ENCODE data around the gene PYGM.

The PYGM gene

DNA sequence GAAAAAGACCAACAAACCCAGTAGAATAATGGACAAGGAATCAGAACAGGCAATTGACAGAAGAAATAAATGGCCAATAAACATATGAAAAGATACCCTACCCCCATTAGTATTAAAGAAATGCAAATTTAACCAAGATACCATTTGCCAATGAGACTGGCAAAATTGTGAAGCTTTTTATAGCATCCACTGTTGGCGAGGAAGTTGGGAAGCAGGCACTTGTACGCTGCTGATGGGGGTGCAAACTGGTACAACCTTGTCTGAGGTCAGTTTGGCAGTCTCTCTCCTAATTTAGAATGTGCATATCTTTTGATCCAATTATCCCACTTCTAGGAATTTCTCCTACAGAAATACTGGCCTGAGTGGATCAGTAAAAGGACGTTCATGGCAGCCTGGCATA, 28.2 kb downstream of the PYGM start:
- DNase-seq: no peak

- DNase-seq: no peak
Measured at GRCh38 chr11:64729851-64730382, 29.9 kb downstream of the PYGM start.

DNA sequence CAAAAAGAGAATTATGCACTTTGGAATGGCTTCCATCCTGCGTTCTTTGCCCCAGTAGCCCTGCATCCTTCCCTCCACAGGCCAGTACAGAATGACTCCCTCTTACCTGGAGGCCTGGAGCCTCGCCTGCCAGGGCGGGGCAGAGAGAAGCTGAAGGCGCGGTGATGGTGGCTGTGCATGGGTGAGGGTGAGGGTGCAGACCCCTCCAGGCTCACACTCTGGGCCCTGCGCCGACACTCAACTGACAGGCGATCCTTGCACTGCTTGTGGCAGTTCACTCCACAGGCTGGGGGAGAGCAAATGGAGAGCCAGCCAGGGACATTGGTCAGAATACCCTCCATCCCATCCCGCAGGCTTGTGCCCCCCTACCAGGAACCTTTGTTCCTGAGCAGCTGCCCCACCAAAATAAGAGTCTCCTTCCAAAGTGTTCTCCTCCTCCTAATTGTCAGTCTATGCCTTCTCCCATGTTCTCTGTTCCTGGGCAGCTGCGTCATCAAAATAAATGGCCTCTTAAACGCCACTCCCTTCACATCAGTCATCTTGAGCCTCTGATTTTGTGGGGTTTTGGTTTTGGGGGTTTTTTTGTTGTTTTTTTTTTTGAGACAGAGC, 30.9 kb downstream of the PYGM start:
- DNase-seq: no peak

GRCh38 chr11:64726867-64727530, 32.8 kb downstream of the PYGM start:
- no peak for DNase-seq

DNA sequence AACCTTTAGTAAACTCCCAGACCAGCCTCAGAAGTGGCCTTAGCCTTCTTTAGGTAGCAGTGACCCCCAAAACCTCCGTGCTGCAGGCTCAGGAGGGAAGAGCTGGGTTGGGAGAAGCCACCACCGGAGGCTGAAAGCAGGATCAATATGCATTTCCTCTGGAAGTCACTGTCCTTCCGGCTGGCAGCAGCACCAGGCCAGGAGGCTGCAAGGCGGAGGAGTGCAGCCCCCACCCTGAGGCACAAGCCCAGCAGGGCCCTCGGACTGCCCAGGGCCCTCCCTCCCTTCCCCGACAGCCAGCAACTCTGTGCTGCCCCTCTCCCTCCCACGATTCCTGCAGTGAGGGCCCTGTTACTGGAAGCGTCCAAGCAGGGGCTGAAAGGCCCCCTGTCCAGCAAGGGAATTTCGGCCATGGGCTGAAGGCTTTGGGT, 33.5 kb downstream of the PYGM start:
- DNase-seq: no peak

DNA sequence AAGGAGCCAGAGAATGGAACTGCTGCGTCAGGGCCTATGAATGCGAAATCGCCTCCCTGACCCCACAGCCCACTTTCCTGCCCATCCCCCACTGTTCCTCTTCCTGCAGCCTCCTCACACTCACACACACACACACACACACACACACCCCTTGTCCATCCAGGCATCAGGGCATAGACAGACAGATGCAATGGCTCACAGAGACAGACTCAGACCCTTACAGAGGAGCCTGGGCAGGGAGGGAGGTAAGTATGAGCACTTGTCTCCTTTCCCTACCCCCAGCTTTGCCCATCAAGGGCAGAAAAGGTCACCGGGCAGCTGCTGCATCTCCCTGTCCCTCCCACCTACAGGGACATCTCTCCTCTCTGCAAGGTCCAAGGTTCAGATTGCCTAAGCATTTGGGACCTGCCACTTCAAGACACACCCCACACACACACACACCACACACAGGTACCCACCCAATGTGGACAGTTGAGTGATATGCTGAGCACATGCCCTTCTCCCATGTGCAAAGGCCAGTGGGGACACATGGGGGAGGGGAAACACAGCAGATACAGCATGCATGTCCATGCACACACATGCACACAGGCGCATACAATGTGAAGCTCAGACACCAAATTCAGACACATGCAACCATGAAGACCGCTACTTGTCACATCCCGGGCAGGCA, 34.8 kb downstream of the PYGM start:
- no peak for DNase-seq

GRCh38 chr11:64723907-64724862, 35.6 kb downstream of the PYGM start:
- no peak for DNase-seq

GRCh38 chr11:64723117-64723906, 36.5 kb downstream of the PYGM start, which contains the start of gene NRXN2:
Gene NRXN2 (minus strand): TSS chr11:64723197. CDS start chr11:64713699, 9,498 bp downstream.
- DNase-seq: peak; percentile 81

DNA sequence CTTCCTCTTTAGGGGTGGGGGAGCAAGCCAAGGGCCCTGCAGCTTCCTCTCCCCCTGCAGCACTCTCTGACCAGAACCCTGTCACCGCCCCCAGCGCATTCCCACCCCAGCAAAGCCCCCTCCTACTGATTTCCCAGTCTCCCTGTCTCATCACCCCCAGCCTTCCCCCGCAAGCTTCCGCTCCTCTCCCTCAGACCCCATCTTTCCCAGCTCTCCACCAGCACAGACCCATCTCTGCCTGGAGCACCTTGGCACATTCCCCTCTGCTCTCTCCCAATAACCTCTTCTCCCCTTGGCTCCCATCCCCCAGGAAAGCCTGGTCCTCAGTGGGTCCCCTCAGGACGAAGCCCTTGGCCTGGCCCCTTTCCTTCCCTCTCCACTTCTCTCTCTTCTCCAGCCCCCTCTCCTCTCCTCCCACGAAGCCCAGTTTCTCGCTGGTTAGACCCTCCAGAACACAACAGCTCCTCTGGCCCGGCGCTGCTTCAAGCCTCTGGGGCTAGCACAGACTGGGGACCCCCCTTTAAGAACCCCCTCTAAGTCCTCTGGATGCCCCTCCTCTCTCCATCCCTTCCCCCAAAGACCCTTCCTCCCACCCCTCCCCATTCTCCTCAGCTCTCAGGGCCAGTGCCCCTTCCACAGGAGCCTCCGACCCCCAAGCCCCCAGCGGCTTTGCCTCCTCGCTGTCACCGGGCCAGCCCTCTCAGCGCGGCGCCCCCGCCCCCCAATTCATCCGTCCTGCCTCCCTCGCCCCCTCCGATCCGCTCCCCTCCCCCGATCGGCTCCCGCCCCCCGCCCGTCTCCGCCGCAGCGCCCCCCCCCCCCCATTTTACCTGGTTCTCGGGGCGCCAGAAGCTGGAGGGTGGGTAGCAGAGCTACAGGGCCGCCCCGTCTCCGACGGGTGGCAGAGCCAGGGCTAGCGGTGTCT, 37.4 kb downstream of the PYGM start:
- DNase-seq: no peak

GRCh38 chr11:64721359-64721699, 38.4 kb downstream of the PYGM start:
- no peak for DNase-seq

DNA sequence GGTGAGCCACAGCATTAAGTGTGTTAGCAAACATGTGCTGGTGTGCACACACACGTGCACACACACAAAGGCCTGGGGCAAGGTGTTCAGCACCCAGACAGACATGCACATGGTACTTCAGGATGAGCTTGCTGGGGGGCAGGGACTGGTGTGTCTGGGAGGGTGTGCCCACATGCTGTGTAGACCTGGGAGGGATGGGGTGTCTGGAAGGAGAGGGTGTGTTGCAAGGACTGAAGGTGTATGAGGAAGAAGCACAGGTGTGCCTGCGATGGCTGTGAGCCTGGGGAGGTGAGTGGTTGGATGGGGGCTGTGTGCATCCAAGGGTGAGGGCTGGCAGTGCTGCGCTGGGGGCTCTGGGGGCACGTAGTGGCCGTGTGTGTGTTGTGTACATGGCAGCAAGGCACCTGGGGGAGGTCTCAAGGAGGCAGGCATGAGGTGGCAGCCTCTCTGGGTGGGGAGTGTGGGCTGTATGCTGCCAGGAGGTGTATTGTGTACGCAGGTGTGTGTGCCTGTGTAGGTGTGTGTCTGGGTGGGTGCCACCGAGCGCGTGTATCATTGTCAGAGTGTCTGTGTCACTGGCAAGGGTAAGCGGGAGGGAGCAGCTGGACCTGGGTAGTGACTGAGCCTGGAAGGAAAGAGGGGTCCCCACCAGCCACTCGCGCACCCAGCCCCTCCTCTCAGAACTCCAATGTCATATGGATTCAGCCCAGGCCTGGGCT, 39.0 kb downstream of the PYGM start:
- DNase-seq: no peak

GRCh38 chr11:64720167-64720566, 39.6 kb downstream of the PYGM start:
- DNase-seq: no peak

DNA sequence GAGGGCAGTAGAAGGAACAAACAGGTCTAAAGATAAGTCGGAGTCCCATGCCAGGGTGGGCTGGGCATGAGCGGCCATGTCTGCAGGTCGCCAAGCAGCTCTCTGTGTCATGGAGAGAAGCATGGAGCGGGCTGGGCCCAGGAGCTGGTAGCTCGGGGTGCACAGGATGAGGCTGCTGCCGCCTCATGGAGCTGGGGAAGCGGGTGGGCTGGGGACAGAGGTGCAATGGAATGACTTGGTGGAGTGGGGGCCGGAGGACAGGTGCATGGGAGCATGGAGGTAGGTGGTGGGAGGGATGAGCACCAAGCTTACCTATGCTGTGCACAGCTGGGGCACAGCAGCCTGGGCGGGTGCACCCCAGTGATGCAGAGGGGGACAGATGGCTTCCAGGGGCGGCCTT, 40.4 kb downstream of the PYGM start:
- DNase-seq: no peak

- no peak for DNase-seq
Measured at GRCh38 chr11:64718780-64719124, 41.0 kb downstream of the PYGM start.

GRCh38 chr11:64718084-64718779, 41.5 kb downstream of the PYGM start:
- DNase-seq: no peak

DNA sequence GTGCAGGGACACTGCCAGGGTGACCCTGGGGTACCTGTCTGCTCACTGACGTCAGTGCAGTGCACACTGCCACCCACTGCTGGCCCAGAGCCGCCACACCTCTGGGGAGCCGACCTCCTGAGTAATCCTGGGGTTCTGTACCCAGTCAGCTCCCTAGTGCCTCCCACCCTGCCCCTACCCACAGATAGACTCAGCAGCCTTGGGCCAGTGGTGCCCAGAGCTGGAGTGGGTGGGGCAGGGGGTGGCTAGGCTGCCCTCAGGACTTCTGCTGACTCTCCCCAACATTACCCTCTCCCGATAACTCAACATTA, 42.6 kb downstream of the PYGM start:
- no peak for DNase-seq

DNA sequence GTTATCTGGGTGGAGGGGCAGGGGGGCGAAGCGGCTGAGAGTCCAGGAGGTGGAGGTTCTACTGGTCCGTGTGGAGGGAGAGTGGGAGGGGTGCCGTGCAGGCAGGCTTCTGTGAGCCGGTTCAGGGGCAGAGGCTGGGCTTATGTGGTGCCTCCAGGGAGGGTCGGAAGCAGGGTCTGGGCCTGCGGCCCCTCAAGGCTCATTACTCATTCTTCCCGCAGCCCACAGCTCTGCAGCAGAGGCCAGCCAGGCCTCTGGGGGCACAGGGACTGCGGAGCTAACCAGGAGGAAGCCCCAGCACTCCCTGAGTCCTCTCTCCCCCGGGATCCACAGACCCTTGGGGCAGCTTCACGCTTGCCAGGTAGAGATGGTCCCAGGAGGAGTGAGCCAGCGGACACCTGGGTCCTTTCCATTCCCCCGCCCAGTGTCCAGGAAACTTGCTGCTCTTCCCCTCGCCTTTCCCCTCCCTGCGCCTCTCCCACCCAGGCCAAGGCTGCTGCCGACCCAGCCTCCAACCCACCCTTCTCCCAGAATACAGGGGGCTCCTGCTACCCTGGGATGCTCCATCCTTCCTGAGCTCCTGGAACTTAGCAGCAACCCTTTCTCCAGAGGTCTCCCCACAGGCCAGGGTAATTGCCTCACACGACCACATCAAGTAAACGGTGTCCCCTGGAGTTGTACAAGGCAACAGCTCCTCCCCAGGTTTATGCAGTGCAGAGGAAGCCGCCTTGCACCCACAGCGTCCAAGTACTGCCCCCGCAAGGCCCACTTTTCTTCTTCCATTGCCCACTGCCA, 43.1 kb downstream of the PYGM start:
- DNase-seq: no peak

DNA sequence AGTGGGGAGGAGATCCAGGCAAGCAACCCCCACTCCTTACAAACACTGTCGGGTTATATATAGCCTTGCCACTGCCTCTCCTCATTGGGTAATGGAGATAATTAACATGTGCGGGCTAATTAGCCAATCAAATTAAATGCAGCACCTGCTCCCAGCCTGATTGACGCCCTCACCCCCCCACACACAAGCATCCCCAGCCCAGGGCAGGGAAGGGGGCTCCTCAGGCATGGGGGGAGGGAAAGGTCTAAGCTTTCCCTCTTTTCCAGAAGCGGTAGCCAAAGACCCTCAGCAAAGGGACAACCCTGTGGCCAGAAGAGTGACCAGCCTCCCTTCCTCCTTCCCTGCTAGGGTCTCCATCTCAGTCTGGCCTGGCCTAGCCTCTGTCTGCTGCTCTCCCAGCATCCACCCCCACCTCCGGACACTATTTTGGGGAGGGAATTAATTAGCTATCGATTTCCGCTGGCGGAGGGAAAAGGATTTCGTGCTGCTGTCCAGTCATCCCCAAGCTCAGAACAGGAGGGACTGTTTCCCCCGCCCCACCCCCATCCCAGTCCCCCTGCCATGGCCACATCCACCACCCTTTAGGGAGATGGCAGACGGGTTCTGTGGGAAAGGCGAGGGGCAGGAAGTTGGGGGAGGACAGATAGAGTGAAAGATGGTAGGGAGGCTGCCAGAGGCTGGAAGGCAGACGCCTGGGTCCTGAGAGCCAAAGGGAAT, 43.9 kb downstream of the PYGM start:
- no peak for DNase-seq

All from activated CD4-positive, alpha-beta T cell treated with anti-CD3 and anti-CD28 coated beads, Interleukin-2, amount 50 U/mL, for 1 hour (primary cell).